Activated CD8-positive, alpha-beta memory T cell treated with anti-CD3 and anti-CD28 coated beads, Interleukin-2, amount 50 U/mL, for 48 hours (primary cell): Measurements from ENCODE around the gene MT1X.

Source experiments
- DNase-seq: peaks from one replicate; pipeline ENCODE4 v3.0.0-alpha.2; 2020

Gene MT1X

DNA sequence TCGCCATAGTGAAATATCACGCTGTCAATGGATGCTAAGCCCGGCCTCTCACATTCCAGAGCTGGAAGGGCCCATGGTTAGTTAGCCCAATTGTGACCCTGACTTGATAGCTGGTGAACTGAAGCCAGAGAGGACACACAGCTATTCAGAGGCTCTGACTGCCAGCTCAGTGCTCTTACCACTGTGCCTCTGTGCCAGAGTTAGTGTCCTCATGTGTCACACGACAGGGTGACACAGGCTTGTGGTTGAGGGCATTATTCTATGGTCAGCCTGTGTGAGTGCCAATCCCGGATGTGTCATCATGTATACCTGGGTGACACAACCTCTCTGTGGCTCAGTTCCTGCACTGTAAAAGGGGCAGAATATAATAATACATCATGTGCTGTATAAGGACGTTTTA, 2.5 kb upstream of the MT1X start:
- no peak for DNase-seq

DNA sequence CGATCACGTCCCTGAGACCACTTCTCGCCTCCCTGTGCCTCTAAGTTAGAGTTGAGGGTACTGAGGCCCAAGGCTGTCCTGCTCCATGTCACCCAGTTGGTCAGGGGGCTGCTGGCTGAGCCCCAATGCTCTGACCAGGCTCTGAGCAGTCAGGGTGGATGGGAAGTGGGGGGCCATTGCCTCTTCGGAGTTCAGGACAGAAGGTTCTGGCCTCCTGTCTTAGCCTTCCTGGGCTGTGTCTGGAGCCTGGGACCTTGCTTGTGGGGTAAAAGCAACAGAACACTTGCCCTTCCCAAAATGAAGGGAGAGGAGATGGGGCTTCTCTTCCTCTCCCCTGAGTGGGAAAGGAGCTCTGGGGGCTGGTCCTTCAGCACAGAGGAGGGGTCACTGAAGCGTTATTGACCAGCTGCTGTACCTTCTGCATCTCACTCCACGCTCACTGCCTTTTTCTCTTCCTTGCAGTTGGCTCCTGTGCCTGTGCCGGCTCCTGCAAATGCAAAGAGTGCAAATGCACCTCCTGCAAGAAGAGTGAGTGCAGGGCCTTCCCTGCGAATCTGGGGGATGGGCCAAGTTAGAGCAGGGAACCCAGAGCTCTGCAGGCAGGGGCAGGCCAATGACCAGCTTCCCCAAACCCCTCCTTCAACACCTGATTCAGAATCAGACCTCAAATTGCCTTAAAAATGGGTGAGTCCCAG, 580 bp downstream of the MT1X start:
- DNase-seq, result peak; percentile 66

DNA sequence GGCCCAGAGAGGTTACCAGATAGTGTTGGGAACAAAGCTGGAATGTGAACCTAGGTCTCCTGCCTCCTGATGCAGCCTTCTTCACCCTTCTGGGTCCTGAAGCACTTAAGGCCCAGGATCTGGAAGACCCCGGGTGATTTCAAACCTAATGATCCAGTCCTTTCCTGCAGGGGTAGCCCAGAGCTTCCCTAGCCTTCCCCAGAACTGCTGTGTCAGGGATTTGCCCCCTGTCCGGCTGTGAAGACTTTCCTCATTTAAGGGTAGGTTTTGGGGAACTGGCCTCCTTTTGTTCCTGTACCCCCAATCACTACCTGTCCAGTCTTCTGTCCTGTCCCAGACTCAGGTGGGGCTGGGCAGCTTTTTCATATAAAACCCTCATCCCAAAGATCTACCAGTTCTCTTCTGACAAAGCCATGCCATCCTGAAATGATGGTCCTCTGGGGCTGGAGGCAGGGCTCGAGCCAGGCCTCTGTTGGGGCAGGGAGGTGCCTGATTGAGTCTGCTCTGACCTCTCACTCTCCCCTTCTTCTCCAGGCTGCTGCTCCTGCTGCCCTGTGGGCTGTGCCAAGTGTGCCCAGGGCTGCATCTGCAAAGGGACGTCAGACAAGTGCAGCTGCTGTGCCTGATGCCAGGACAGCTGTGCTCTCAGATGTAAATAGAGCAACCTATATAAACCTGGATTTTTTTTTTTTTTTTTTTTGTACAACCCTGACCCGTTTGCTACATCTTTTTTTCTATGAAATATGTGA, 1.3 kb downstream of the MT1X start:
- no peak for DNase-seq

GRCh38 chr16:56684256-56684925, 2.1 kb downstream of the MT1X start:
- DNase-seq, result no peak

DNA sequence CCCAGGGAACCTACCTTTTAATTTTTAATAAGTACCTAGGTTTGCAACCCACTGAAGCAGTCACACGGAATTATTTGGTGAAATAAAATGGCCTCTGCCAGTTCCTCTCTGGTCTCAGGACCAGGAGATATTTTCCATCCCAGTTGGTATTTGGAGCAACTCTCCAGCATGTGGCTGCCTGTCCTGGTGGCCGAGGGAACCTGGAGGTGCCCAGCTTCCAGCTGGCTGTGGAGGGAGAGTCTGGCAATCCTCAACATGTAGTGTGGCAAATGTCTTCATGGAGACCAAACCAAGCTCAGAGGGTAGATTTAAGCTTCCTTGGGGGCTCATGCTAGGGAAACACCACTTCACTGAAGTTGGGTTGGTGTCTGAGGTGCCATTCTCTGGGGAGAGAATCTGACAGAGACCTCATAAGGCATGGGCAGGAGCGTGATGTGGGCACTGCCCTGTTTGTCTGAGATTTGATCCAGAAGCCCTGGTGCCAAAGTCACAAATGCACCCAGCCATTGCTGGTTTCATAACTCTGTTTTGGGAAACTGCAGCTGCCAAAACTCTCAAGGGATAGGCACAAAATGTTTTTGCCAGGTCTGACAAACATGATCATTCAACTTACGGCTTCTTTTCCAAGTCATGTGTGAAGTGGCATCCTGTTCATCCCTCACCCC, 2.8 kb downstream of the MT1X start:
- DNase-seq, result no peak

DNA sequence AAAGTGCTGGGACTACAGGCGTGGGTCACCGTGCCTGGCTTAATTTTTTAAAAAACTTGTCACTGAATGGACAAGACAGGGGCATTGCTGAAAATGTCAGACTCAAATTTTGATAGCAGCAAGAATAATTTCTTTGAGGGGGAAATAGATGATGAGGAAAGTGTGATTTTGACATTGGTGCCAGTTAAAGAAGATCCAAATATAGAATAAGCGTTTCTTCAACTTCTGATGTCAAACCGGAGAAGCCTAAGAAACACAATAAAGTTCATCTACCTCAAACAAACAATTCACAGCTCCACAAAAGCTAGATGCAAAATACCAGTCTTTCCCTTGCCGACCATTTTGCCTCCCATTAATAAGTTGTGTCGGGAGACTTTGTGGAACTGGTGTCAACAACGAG, 4.5 kb downstream of the MT1X start:
- DNase-seq, result no peak

DNA sequence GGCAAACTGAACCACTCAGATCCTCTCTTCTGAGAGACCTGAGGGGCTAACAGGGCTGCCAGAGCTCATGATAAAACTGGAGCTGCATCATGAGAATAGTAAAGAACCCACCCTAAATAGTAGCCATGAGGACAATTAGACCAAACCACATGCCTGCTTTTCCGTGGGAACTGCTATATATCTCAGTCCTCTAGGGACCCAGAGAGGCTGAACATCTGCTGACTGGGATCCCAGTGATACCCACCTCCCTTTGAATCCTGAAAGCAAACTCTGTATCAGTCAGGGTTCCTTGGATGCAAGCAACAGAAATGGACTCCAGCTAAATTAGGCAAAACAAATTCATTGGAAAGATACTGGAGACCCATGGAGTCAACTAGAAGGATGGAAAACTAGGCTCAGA, 6.5 kb downstream of the MT1X start:
- no peak for DNase-seq

GRCh38 chr16:56689171-56689570, 6.9 kb downstream of the MT1X start:
- no peak for DNase-seq

GRCh38 chr16:56690420-56691122, 8.3 kb downstream of the MT1X start:
- no peak for DNase-seq

GRCh38 chr16:56691885-56692284, 9.6 kb downstream of the MT1X start:
- DNase-seq, result no peak

DNA sequence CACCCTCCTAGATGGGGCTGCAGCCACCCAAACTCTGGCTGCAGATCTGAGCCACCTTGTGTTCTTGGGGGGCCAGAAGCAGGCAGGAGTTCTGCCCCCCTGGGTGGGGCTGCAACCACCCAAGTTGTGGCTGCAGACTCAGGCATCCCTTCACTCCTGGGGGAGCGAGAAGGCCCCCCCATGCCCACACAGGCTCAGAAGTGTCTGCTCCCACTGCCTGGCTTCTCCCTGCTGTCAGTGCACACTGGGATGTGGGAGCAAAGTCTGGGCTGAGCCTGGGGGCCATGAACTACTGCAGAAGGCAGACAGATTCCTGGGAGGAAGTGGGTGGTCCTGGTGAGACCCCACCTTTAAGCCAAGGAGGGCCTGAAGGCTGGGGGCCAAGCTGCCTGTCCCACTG, 13.0 kb downstream of the MT1X start:
- DNase-seq, result no peak

DNA sequence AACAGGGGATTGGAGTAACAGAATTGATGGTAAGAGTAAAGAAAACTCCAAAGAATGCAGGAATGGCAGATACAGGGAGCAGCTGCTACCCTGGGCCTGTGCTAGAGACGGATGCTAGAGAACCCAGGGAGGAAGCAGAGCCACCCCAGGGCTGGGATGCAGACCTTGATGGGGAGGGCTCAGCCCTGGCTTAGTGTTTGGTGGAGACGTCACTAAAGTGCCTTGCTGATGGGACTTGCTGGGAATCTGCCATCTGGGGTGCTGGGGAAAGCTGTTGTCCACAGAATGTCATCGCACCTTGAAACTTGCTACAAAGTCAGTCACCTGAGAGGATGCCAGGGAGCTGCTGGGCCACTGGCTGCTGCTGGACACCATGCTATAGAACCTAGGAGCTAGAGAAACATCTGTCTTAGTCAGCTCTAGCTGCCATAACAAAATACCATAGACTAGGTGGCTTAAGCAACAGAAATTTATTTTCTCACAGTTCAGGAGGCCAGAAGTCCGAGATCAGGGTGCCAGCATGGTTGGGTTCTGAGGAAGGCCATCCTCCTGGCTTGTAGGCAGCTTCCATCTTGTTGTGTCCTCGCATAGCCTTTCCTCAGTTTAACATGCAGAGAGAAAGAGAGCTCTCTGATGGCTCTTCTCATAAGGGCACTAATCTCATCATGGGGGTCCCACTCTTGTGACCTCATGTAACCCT, 15.3 kb downstream of the MT1X start:
- DNase-seq, result no peak

GRCh38 chr16:56700195-56700594, 17.9 kb downstream of the MT1X start:
- no peak for DNase-seq

- peak; percentile 17 for DNase-seq
Observed at GRCh38 chr16:56700631-56701030, 18.4 kb downstream of the MT1X start.

DNA sequence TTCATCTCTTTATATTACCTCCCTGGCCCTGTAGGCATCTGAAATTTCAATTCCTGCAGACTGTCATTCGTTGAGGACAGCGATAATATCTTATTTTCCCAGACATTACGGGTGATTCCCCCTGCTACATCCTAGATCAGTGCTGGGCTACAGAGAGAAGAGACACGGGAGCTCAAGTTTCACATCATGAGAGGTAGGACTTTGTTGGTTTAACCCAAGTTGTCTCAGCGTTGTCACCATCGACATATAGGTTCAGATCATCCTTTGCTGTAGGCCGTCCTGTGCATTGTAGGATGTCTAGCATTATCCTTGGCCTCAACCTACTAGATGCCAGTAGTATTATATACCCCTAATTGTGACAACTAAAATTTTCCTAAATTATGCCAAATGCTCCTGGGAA, 19.3 kb downstream of the MT1X start:
- DNase-seq, result peak; percentile 38

GRCh38 chr16:56702836-56703235, 20.6 kb downstream of the MT1X start:
- DNase-seq, result peak; percentile 45

DNA sequence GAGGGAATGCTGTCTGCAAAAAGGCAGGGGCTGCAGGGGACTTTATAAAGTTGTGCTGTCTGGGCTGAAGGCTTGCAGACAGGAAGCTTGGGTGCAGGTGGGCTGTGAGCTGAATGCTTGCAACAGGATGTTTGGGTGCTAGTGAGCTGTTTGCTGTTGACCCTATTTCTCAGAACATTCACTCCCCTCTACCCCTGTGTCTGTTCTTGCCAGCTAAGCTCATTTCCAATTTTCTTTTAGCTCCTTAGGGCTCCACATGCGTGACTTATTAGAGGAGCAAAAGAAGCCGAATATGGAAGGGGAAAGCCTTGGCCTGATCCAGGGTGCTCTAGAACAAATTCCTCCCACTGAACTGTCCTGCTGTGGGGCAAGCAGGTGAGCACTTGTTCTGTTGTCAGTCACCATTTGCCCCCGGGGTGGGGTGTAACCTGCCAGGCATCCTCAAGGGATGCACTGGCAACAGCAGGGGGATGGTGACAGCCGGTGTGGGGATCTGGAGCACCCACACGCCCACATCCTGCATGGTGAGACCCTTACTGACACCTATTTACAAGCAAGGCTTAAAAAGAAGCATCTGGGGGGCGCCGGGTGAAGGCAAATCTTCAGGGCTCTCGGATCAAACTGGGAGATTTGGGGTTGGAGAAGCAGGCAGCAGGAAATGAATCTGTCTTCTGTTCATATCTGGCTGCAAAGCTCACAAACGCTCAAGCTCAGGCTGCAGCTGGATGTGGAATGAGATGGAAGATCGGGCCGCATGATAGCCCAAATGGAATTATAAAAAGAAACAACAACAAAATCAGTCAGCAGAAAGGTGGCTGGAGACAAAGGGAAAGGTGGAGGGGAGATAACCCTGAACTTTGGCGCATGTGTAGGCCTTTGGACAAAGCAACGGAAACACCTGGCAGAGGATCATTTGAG, 26.5 kb downstream of the MT1X start:
- DNase-seq, result peak; percentile 58

- peak; percentile 56 for DNase-seq
Observed at GRCh38 chr16:56709443-56710040, 27.3 kb downstream of the MT1X start.

DNA sequence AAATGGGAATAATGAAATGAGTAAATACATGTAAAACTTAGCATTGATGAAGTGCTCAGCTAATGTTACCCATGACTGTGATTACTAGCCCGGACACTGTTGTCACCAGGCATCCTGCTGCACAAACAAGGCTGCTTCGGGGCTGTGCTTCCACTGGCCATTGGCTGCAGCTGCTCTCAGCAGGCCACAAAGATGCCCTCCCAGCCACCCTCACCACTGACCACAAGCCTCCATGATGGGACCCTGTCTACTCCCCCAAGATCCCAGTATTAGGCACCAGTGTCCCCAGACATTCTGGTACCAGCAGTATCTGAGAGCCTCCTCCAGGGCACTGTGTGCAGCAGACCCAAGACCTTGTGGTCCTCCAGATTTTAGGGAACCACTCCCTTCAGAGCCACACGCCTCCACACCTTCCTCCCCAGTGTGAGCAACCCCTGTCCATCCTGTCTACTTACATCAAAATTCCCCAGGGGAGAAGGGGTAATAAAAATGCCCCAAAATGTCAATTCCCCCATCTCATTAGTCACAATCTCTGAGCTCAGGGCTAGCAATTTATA, 28.0 kb downstream of the MT1X start:
- DNase-seq, result peak; percentile 50

DNA sequence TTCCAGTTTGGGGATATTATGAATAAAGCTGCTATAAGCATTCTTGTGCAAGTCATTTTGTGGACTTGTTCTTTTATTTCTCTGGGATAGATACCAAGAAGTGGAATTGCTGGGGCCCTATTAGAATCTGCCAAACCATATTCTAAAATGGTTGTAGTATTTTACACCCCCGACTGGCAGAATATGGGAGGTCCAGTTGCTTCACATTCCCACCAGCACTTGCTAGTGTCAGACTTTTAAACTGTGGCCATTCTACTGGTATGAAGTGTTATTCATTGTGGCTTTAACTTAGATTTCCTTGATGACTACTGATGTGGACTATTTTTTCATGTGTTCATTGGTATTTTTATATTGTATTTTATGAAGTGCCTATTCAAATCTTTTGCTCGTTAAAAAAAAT, 29.6 kb downstream of the MT1X start:
- DNase-seq, result peak; percentile 1
